T47D (cell line): ENCODE data around the gene NME3.
"Not testable (repeated sequence)": the region's sequence is repeated elsewhere in the genome, so short reads cannot be mapped to it uniquely, and the experiment has no call there.

Source experiments
- DNase-seq, 2 experiments: peaks; one replicate each; pipeline versions ENCODE4 v3.0.0 to v3.0.0-alpha.2; 2011 to 2012; ENCODE audit warnings: low read depth in 1 of 2, low spot score in 1 of 2
- JUND ChIP-seq: IDR thresholded peaks from 2 replicates; pipeline ENCODE4 v1.6.1; 2012; ENCODE audit warnings: low read depth
- in situ Hi-C: cut with HindIII; loops from 2 replicates; pipeline ENCODE4 v1.10.0; 2016; ENCODE audit warnings: low sequenced_read_pairs, low pct_unique_long_range_greater_than_20kb

The NME3 gene

GRCh38 chr16:1744338-1744840, 27.0 kb downstream of the NME3 start:
- in situ Hi-C loops: no loop called here
- DNase-seq: no peak
- no peak for TF ChIP-seq JUND

GRCh38 chr16:1743376-1744337, 27.7 kb downstream of the NME3 start:
- in situ Hi-C loops: no loop called here
- DNase-seq: no peak

GRCh38 chr16:1741553-1742165, 29.7 kb downstream of the NME3 start:
- DNase-seq: no peak
- in situ Hi-C loops: no loop called here
- no peak for TF ChIP-seq JUND

More at GRCh38 chr16:1743376-1744337, 27.7 kb downstream of the NME3 start:
- no peak for TF ChIP-seq JUND

GRCh38 chr16:1740781-1741490, 30.4 kb downstream of the NME3 start:
- in situ Hi-C loops: no loop called here
- TF ChIP-seq JUND: no peak

GRCh38 chr16:1740234-1740633, 31.1 kb downstream of the NME3 start:
- no peak for DNase-seq
- no peak for TF ChIP-seq JUND
- in situ Hi-C loops: no loop called here

More at GRCh38 chr16:1740781-1741490, 30.4 kb downstream of the NME3 start:
- DNase-seq: no peak

GRCh38 chr16:1734816-1735215, 36.5 kb downstream of the NME3 start:
- TF ChIP-seq JUND: no peak
- in situ Hi-C loops: no loop called here
- no peak for DNase-seq

GRCh38 chr16:1734123-1734522, 37.2 kb downstream of the NME3 start:
- in situ Hi-C loops: no loop called here
- no peak for DNase-seq
- no peak for TF ChIP-seq JUND

GRCh38 chr16:1732551-1732987, 38.8 kb downstream of the NME3 start:
- DNase-seq, in situ Hi-C loops: not testable (repeated sequence)

- in situ Hi-C loops: no loop called here
- TF ChIP-seq JUND: no peak
- no peak for DNase-seq
Measured at GRCh38 chr16:1732071-1732470, 39.3 kb downstream of the NME3 start.

- in situ Hi-C loops: no loop called here
- DNase-seq: peak; percentile 53 to 67
- TF ChIP-seq JUND: no peak
Measured at GRCh38 chr16:1731603-1732002, 39.7 kb downstream of the NME3 start.

- TF ChIP-seq JUND: no peak
- no peak for DNase-seq
- in situ Hi-C loops: no loop called here
Measured at GRCh38 chr16:1731073-1731472, 40.3 kb downstream of the NME3 start.

- in situ Hi-C loops: no loop called here
- DNase-seq: no peak
- no peak for TF ChIP-seq JUND
Measured at GRCh38 chr16:1729445-1729844, 41.9 kb downstream of the NME3 start.

GRCh38 chr16:1729026-1729425, 42.3 kb downstream of the NME3 start:
- in situ Hi-C loops: no loop called here
- TF ChIP-seq JUND: no peak
- DNase-seq: no peak
